Measurements from ENCODE around the gene PIM3. TPM values are rescaled to one million over a fixed set of nuclear protein-coding genes. Genes with fewer than 3 reads are reported as not detected.
"Not testable (repeated sequence)": the region's sequence is repeated elsewhere in the genome, so short reads cannot be mapped to it uniquely, and the experiment has no call there.

The PIM3 gene
- polyA plus RNA-seq, 1 donor: 19.8 TPM

- DNase-seq: no peak
Observed at GRCh38 chr22:49943771-49944398, 16.7 kb upstream of the PIM3 start.

DNA sequence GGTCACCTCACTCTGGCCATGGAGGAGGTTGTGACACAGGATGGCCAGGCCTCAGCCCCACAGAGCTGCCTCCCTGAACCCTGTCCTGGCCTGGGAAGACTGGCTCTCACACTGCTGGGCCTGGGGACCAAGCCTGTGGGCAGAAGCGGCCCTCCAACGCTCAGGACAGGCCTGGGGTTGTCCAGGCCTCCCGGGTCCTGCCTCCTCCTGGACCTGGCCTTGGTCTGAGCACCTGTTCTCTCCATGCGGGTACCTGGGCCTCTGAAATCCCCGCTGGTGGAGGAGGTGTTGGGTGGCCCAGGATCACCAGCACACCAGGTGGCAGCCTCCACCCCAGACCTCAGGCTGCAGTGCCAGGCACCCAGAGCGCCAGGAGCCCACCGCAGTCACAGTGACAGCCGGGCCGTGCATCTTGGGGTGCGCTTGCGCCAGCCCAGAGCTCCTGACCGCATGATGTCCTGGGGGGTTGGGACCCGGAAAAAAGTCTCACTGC lies 16.1 kb upstream of the PIM3 start:
- DNase-seq: no peak

GRCh38 chr22:49945042-49945794 lies 15.4 kb upstream of the PIM3 start:
- DNase-seq: not testable (repeated sequence)

- no peak for DNase-seq
Observed at GRCh38 chr22:49946612-49947295, 13.8 kb upstream of the PIM3 start.

DNA sequence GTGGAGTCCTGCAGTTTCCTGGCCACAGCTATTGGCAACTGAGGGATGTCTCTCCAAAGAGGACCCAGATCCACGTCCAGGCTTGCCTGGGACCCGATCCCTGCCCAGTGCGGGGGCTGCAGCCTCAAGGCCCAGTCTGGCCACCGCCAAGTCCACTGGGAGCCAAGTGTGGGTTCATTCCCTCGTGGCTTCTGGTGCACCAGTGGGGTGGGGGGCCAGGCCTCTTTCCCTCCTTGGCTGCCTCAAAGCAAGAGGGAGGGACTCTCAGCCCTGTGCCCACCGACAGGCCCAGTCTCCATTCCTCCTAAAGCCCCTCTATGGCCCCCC lies 13.3 kb upstream of the PIM3 start:
- DNase-seq: no peak

DNA sequence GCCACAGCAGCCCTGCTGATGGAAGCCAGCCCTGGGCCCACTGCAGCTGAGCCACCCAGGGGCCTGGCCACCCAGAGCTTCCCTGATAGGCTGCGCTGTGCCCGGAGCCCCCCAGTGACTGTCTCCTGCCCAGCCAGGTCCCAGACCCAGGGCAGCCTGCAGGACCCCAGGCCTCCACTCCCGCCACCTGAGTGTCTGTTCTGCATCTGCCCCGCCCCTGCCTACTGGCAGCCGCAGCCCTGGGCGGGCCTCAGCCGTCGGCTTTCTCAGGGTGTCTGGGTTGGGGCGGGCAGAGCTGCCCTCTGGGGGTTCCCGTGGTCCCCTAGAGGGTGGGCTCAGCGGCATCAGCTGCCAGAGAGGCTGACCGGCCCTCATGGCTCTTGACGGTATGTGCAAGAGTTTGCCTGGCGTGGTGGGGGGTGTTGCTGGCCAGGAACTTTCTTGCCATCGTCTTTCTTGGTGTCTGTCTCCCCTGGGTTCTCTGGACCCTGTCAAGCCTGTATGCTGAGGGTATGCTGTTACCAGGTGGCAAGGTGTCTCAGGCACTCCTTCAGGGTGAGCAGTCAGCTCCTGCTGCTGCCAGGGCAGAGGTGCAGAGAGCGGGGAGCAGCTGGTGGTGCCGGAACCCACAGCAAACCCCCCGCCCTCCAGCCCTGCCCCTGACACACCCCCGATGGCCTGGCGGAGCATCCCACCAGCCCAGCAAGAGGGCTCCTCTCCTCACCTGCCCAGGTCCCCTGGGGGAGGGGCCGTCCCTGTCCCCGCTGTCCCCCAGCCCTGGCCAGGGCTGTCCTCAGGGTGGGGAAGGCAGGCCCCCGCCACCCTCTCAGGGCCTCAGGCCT lies 12.2 kb upstream of the PIM3 start:
- no peak for DNase-seq

- DNase-seq: no peak
Observed at GRCh38 chr22:49948958-49949913, 11.3 kb upstream of the PIM3 start.

GRCh38 chr22:49949914-49950292 lies 10.7 kb upstream of the PIM3 start:
- no peak for DNase-seq

GRCh38 chr22:49950396-49950994 lies 10.1 kb upstream of the PIM3 start:
- no peak for DNase-seq

DNA sequence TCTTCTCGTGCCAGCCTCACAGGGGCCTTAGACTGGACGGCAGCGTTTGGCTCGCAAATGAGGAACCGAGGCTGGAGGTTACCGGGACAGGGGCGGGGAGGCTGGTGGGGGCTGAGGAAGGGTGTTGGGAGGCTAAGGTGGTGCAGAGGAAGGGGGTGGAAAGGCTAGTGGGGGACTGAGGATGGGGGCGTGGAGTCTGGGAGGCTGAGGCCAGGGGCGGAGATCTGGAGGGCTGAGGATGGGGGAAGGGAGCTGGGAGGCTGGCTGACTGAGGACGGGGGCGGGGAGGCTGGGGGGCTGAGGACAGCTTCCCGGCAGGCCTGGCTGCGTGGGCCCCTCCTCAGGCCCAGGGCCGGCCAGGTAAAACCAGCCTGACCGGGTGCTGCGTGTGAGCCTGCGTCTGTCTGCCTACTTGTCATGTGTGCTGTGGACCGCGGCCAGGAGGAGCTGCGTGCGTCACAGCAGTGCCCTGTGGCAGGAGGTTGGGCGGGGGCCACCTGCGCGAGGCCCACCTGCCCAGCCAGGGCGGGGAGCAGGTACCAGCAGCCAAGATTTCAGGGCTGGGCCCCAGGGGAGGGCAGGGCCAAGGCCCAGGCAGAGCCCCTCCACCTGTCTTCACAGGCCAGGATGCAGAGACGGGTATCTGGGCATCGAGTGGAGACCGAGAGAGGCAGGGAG lies 9.4 kb upstream of the PIM3 start:
- DNase-seq: no peak

GRCh38 chr22:49951678-49951985 lies 8.9 kb upstream of the PIM3 start:
- no peak for DNase-seq

DNA sequence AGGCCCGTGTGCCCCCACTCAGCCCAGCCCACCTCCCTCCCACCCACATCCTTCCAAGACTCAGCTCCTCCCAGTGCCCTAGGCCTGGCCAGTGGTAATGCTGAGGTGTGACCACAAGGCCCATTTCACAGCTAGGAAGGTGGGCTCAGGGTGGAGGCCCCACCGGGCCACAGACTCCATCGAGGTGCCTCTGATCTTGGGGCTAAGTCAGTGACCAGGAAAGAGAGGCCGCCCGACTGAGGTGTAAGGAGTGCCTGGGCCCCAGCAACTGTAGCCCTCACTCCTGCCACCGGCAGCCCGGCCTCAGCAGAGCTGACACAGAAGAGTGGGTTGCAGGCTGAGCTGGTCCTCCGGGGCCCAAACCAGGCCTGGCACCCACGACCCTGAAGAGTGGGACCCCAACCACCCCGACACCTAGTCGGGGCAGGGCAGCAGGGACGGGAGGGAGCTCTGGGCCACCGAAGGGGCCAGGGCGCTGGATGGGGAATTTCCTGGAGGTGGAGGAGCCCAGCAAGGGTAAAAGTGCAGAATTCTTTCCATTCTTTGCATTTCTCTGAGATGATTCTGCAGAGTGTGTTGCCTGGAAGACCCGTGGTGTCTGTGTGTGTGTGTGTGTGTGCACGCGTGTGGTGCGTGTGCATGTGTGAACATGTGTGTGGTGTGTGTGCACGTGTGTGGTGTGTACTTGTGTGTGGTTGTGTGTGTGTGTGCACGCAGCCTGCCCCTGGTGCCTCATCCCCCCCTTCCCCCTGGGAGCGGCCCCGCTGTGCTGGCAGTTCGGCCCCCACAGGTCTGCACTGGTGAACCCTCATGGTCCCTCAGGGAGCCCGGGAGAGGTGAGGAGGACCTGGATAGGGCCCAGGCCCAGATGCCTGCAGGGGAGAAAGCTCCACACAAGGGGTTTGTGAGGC lies 8.3 kb upstream of the PIM3 start:
- no peak for DNase-seq

DNA sequence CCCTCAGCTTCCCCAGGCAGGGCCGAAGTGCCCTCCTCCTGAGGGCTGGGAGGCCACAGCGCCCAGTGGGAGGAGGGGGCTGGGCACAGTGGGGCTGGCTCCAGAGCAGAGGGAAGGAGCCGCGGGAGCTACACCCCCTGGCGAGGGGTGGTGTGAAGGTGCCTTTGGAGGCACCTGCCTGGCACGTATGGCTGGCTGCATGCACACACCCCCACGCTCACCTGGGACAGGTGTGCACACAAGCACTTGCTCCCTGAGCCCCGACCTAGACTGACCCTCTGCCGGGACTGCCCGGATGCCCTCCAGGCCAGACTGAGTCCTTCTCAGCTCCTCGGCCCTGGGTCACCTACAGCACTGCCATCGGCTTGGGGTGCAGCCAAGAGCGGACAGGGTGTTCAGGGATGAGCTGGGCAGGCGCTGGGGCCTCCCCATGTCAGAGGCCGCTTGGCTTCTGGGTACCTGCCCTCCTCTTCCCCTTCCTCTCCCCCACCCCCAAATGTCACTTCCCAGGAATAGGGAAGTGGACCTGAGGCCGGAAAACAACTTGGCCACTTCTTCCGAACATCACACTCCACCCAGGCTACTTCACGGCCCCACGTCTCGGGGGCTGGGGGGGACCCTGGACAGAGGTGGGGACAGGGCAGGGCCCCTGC lies 7.4 kb upstream of the PIM3 start:
- no peak for DNase-seq

- DNase-seq: no peak
Observed at GRCh38 chr22:49953680-49954344, 6.8 kb upstream of the PIM3 start.

- no peak for DNase-seq
Observed at GRCh38 chr22:49954354-49954753, 6.2 kb upstream of the PIM3 start.

DNA sequence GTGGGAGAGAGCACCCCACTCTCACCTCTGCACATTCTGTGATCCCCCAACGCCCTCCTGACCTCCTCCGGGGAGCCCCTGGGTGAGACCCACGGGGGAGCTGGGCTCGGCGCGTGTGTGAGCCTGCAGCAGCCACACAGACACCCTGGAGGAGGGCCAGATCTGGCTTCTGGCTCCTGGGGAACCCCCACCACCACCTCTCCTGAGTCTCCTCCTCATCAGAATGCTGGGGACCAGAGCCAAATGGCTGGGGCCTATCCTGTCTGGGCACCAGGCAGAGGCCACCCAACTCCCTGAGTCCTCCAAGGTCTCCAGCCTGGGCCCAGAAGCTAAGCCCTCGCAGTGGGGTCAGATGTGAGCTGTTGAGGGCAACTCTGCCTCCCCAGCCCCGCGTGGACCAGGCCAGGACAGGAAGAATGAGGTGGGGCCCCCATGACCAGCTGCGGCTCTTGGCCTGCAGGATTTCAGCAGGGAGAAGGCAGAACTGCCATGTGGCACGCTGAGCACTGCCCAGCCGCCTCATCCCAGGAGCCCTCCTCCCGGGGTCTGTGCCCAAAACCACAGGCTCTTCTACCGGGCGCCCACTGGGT lies 5.5 kb upstream of the PIM3 start:
- no peak for DNase-seq

GRCh38 chr22:49955581-49956417 lies 4.8 kb upstream of the PIM3 start:
- no peak for DNase-seq

All from hindlimb muscle (tissue), 1 donor.